PC-9 (cell line): ENCODE measurements around the gene PC.
A peak's percentile ranks its signal among the peaks of the same experiment; 100 is the strongest.

Experiments
- CTCF ChIP-seq: fragments of 200-600 bp; sonication (generic); conservative IDR thresholded peaks from 2 replicates; pipeline ENCODE4 v1.6.1; 2017; ENCODE audit warnings: mixed run types, antibody characterized with exemption, mild to moderate bottlenecking, moderate library complexity
- EZH2 ChIP-seq: fragments of 200-600 bp; sonication (generic); IDR thresholded peaks from 2 replicates; pipeline ENCODE4 v1.8.0; 2017; ENCODE audit warnings: antibody characterized with exemption, low read depth

GRCh38 chr11:66976028-66976467 is 17.9 kb upstream of the PC start:
- peak; percentile 91 for TF ChIP-seq CTCF
- no peak for TF ChIP-seq EZH2
